Uterus (tissue), 2 donors: ENCODE results near the gene ALG1.

Source experiments
- POLR2A ChIP-seq, 2 donors: fragments of 450-650 bp; IDR thresholded peaks; one replicate each; pipeline ENCODE4 v1.6.1; 2016; ENCODE audit warnings: antibody characterized with exemption in 2 of 2, mild to moderate bottlenecking in 1 of 2, moderate library complexity in 1 of 2
- TF ChIP-seq, protein P1 (sequence below), 4 experiments: fragments of 200-600 bp in 2 of 4; fragments of 450-650 bp in 2 of 4; sonication (generic) in 2 of 4; IDR thresholded peaks; one replicate each; pipeline ENCODE4 v1.5.1; 2016 to 2019; ENCODE audit warnings: antibody characterized with exemption in 4 of 4, mild to moderate bottlenecking in 2 of 4, moderate library complexity in 1 of 4

- TF ChIP-seq, protein P1, sequence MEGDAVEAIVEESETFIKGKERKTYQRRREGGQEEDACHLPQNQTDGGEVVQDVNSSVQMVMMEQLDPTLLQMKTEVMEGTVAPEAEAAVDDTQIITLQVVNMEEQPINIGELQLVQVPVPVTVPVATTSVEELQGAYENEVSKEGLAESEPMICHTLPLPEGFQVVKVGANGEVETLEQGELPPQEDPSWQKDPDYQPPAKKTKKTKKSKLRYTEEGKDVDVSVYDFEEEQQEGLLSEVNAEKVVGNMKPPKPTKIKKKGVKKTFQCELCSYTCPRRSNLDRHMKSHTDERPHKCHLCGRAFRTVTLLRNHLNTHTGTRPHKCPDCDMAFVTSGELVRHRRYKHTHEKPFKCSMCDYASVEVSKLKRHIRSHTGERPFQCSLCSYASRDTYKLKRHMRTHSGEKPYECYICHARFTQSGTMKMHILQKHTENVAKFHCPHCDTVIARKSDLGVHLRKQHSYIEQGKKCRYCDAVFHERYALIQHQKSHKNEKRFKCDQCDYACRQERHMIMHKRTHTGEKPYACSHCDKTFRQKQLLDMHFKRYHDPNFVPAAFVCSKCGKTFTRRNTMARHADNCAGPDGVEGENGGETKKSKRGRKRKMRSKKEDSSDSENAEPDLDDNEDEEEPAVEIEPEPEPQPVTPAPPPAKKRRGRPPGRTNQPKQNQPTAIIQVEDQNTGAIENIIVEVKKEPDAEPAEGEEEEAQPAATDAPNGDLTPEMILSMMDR (IDR thresholded peaks at IDR 0.05): no peak
- TF ChIP-seq POLR2A (IDR thresholded peaks at IDR 0.05): no peak
These were observed 16.5 kb upstream of the ALG1 start for GRCh38 chr16:5054876-5055865.
